ACHN (cell line): ENCODE results near the gene RNF166.
A peak's percentile ranks its signal among the peaks of the same experiment; 100 is the strongest.

Experiments used
- DNase-seq: peaks from one replicate; pipeline ENCODE4 v3.0.0-alpha.2; 2015
- in situ Hi-C: cut with HindIII; loops from 2 replicates; pipeline ENCODE4 v1.10.0; 2017; ENCODE audit warnings: low sequenced_read_pairs, low pct_ligation_motif_present, low pct_unique_long_range_greater_than_20kb

The RNF166 gene

DNA sequence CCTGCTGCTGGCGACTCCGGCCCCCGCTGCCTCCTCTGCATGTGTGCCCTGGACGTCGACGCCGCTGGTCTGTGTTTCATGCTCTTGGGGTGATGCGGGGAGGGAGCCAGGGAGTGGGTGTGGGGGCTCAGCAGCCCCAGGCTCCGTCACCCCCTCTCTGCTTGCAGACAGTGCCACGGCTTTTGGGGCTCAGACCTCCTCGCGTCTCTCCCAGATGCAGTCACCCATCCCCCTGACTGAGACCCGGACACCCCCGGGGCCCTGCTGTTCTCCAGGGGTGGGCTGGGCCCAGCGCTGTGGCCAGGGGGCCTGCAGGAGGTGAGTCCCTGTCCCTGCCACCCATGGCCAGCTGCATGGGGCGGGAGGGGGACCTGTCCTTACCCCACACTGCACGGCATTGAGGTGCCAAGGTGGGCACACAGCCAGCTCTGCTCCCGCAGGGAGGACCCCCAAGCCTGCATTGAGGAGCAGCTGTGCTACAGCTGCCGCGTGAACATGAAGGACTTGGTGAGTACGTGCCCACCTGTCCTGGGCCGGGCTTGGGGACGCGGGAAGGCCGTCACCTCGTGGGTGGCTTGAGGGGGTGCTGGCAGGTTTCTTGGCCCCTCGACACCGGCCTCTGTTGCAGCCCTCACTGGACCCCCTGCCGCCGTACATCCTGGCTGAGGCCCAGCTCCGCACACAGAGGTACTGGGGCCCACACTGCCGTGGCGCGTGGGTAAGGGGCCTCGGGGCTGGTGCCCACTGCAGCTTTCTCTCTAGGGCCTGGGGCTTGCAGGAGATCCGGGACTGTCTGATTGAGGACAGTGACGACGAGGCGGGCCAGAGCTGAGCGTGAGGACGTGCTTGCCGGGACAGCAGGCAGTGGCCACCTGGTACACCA is 8.5 kb upstream of the RNF166 start:
- DNase-seq = no peak
- in situ Hi-C loops = no loop called here

DNA sequence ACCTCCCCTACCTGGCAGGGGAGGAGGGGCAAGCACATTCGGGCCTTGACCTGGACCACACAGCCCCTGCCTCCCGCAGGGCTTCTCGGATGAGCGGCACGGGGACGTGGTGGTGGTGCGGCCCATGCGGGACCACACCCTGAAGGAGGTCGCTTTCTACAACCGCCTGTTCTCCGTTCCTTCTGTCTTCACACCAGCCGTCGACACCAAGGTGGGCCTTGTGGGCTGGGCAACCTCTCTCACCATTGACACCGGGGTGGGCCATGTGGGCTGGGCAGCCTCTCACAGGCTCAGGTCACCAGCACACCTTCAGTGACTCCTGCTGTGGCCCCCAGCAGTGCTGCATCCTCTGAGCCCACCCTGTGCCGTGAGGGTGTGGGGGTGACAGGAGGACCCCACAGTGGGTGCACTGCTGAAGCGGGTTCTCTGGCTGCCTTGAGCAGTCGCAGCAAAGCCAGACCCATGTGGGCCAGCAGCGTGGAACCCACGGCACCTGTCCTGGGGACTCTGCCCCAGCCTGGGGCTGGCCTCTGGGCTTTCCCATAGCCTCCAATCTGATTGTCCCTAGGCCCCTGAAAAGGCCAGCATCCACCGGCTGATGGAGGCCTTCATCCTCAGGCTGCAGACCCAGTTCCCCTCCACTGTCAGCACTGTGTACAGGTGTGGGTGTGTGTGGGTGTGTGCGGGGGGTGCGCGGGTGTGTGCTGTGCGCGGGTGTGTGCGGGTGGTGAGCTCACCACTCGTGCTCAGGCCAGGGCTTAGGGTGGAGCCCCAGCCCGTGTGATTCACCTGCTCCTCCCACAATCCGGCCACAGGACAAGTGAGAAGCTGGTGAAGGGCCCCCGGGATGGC is 7.6 kb upstream of the RNF166 start:
- DNase-seq = no peak
- in situ Hi-C loops = no loop called here

DNA sequence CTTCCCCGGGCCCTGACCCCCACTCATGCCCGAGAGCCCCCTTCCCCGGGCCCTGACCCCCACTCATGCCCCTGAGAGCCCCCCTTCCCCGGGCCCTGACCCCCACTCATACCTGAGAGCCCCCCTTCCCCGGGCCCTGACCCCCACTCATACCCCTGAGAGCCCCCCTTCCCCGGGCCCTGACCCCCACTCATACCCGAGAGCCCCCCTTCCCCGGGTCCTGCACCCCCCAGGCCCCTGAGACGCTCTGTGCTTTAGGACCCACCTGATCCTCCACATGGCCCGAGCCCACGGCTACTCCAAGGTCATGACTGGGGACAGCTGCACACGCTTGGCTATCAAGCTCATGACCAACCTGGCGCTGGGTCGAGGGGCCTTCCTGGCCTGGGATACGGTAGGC is 6.8 kb upstream of the RNF166 start:
- no peak for DNase-seq
- in situ Hi-C loops = no loop called here

DNA sequence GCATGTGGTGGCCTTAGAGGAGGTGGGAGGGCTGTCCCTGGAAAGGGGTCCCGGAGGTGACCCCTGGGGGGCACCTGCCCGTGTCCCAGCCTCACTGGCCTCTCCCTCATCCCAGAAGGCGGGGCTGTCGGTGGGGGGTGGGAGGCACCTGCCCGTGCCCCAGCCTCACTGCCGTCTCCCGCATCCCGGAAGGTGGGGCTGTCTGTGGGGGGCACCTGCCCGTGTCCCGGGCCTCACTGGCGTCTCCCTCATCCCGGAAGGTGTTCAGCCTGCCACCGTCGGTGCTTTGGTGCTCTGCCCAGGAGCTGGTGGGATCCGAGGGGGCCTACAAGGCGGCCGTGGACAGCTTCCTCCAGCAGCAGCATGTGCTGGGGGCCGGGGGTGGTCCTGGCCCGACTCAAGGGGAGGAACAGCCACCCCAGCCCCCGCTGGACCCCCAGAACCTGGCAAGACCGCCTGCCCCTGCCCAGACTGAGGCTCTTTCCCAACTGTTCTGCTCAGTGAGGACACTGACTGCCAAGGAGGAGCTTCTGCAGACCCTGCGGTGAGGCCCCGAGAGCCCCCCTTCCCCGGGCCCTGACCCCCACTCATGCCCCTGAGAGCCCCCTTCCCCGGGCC is 6.3 kb upstream of the RNF166 start:
- in situ Hi-C loops = no loop called here
- DNase-seq = no peak

DNA sequence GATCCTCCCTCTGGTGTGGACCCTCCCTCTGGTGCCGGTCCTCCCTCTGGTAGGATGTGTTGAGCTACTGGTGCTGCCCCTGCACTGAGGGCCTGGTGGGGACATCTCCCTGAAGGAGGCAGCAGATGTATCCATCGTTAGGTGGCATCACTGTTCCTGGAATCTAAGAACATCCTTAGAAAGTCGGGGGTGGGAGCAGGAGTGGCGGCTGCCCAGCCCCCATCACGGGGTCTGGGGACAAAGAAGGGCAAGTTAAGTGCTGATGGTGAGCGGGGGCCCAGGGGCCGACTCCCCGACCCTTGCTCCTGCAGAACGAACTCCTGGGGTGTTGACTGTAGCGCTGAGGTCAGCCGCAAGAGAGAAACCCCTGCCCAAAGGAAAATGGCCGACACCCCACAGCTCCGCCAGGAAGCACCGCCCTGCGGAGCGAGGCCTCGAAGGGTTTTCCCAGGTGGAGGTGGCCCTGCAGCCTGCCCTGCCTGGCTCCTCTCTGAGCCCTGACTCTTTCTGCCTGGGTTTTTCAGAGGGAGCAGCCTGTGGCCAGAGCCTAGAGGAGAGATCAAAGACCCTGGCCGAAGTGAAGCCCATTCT is 5.6 kb upstream of the RNF166 start:
- in situ Hi-C loops = no loop called here
- DNase-seq = no peak

DNA sequence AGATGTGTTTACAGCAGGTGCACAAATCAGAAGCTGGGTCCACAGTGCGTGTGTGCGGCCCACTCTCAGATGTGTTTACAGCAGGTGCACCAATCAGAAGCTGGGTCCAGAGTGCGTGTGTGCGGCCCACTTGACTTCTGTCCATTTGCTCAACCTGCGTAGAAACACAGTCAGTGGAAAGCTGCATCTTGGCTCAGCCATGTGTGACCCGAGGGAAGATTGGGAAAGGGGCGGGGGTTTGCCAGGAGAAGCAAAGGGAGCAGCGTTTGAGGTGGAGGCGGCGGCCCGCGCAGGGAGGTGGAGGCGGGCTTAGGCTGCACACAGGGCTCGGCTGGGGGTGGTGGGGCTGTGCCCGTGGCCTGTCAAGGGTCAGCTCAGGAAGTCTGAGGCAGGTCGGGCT is 4.3 kb upstream of the RNF166 start:
- in situ Hi-C loops = no loop called here
- DNase-seq = no peak

DNA sequence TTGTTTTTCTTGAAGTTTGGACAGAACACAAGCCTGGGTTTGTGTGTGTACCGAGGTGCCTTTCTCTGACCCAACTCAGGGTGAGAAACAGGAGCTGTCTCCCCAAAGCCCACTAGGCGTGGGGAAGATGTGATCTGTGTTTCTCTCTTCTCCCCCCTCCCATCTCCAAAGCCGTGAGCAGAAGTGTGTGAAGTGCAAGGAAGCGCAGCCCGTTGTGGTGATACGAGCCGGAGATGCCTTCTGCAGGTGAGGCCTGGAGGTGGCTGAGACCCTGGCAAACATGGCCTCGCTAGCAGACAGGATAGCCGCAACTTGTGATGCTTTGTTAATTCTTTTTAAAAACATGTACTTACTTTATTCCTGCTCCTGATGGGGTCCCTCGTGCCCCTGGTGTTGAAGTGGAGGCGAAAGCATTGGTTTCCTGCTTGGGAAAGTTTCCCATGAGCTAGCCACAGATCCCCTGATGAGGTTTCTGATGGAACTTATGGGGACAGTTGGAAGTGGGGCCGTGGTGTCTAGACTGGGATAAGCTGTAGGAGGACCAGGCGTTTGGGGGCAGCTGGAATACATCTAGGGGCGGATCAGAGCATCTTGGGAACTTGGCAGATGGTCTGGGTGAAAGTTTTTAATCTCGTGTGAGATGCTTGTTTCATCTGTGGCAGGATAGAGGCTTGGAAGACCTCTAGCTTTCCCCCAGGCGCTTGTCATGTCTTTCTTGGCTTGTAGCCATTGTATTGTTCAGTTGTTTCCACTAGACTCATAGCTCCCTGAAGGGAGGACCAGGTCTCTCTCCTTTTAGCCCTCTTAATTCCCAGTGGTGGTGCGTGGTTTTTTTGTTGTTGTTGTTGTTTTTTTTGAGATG is 988 bp upstream of the RNF166 start:
- no peak for DNase-seq
- in situ Hi-C loops = no loop called here

DNA sequence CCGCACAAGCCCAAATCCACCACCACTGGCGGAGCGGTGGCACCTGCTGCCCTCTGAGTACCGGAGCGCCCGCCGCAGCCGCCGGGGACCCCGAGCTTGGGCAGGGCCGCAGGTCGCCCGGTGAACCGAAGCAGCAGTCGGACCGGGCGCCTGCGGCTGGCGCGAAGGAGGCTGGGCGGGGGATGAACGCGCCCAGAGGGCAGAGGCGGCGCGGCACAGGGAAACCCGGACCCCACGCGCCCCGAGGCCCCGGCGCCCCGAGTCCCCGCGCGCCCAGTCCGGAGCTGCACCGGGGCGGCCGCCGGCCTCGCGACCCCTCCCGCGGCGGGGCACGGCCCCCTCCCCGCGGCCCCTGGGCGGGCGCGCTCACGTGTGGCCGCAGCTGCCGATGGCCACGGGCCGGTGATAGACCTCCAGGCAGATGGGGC is 393 bp downstream of the RNF166 start:
- peak; percentile 26 for DNase-seq
- in situ Hi-C loops = no loop called here

DNA sequence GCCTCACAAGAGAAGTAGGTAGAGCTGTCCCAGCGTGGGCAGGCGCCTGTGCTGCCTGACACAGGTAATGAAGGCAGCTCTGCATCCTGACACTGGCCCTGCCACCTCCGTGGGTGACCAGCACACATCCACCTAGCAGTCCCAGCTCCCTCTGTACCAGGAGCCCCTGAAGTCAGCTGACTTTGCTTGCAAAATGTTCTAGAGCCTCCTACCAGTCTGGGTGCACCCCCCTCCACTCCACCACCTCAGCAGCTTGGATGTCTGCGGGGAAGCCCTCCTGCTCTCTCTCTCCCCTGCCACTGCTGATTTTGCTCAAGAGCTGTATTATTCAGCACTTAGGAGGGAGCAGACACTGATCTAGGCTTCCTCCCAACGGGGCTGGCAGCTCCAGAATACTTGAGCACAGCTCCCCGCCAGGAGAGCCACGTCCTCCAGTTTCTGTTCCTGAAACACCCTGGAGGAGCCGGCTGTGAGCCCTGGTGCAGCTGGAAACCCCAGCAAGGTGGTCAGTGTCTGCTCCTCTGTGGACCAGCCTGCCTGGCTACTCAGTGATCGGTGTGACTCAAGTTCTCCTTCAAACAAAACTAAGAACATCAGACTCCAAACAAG is 1.0 kb downstream of the RNF166 start:
- in situ Hi-C loops = no loop called here

DNA sequence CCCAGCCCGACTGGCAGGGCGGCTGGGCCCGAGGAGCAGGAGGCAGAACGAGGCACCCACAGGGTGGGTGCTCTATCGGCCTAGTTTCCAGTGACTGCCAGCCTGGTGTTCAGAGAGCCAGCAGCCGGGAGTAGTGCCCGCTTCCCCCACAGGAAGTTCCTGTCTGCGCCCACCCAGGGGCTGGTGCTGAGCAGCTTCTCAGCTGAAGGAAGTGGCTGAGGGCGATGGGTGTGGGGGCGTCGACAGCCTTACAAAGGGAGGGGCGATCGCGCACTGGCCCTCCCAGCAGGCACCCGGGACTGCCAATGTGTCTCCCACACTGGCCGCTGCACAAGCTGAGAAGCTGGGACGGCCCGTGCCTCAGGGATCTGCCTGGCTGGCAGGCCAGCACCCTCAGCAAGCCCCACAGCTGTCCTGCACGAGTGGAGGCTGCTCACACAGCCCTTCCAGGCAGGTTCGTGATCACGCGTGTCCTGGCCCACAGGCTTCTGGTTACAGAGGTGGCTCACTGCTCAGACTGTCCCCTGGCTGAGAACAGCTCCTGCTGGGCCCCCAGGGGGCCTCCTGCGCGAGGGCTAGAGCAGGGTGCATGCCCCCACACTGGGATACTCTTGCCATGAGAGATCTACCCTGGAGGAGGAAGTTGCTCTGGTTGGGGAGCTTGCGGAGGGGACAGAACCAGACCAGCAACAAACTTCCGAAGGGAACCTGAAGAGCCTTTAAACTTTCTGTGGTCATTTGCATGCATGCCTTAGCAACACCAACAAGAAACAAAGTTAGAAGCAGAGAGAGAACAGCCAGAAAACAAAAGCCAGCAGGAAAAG is 2.5 kb downstream of the RNF166 start:
- no peak for DNase-seq

More for the DNA sequence above, 1.0 kb downstream of the RNF166 start:
- DNase-seq = no peak

DNA sequence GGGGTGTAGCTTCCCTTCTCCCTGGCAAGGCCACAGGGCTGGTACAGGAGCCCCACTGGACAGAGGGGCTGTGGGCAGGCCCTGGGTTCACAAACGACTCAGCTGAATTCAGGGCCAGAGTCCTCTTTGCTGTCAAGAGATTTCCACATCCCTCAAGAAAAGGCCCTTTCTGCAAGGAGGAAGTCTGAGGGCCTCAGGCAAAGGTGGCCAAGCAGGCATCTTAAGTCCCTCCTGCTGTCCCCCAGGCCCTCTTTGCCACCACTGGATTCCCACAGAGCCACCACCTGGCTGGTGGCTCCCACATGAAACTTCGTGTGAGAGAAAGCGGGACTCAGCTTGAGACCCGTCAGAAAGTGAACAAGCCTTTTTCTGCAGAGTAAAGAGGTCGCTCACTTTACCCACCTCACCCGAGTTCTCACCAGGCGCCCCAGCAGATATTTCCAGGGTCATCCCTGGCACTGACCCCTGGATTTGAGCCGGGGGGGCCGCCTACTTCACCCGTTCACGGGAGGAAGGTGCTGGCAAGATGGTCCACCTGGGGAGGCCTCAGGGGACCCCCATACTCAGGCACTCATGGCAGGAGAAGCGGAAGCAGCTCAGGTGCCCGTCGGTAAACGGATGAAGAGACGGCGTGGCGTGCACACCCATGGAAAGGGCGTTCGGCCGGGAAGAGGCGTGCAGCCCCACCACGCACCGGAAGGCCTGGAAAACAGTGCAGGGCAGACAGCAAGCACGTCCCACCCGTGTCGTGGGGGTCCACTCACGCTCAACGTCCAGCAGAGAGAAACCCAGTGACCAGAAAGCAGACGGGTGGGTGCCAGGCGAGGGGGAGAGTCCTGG is 3.6 kb downstream of the RNF166 start:
- DNase-seq = no peak
- in situ Hi-C loops = no loop called here

More for the DNA sequence above, 2.5 kb downstream of the RNF166 start:
- in situ Hi-C loops = no loop called here

DNA sequence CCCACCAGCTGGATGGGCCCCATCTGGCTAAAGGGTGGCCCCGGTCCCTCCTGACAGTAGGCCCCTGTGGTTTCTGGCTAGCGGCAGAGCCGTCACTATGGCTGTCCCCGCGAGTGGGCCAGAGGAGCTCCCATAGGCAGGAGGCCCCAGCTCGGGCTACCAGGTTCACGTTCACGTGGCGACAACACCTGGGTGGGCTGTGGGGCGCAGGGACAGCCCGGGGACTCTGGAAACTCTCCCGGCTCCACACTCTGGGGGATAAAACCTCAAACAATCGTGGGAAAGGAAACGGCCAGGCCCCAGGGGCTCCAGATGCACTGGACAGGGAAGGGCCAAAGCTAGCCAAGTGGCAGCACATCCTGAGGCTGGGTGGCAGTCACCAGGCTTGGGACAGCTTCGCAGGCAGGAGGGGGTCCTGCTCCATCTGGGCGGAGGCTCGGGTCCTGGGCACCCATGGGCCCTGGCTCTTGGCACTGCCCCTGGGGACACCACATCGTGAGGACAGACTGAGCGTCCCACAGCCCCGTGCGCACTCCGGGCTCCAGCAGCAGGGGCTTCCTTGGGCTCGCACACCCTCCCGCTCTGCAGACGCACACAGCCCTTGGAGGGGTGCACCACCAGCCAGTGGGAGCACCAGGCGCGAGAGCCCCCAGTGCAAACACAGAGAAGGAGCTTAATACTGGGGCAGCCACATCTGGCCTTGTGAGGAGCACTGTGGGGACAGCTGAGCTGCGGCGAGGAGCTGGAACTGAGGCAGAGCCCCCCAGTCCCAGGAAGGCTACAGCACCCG is 4.4 kb downstream of the RNF166 start:
- no peak for DNase-seq
- in situ Hi-C loops = no loop called here

DNA sequence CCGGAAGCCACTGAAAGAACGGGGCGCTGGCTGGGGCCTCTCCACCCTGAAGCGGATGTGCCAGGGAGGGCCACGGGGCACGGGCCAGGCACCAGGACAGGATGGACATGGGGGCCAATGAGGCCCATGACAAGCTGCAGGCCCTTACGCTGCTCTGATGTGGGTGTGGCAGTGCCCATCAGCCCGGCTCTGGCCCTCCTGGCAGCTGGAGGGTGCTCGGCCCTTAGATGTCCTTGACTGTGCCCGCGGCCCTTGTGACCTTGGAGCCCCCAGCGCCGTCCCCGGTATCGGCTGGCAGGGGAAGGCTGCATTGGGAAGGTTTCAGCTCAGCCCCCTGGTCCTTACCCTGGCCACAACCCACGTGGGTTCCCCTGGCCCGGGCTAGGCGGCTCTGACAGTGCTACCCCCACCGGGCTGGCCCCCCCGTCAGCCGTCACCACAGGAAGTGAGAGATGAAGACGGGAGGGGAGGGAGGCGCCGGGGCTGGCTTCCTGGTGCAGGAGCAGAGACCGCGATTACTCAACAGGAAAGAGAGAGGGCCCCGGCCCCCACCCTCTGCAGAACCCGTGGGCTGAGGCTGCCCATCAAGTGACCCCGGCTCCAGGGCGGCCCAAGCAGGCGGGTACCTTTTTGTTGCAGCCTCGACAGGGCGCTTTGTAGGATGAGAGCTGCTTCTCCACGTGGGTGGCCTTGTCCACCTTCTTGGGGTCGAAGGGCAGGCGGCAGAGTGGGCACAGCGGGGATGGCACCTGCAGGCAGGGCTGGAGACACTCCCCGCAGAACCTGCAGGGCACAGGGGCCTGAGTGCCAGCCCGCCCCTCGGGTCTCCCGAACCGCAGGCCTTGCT is 5.3 kb downstream of the RNF166 start:
- in situ Hi-C loops = no loop called here
- no peak for DNase-seq

DNA sequence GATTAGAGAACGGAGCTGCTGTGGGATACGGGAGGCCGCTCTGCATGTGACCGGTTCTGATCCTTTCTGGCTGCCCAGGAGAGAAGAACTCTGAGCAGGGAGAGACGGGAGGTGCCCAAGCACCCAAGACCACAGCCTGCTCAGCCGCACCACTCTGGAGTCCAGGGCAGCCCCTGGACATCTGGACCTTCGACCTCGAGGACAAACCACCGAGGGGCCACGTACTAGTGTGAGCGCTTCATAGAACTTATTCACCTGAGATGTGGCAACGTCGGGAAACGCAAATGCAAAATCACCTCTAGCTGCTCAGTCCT is 5.9 kb downstream of the RNF166 start:
- in situ Hi-C loops = no loop called here
- DNase-seq = no peak

DNA sequence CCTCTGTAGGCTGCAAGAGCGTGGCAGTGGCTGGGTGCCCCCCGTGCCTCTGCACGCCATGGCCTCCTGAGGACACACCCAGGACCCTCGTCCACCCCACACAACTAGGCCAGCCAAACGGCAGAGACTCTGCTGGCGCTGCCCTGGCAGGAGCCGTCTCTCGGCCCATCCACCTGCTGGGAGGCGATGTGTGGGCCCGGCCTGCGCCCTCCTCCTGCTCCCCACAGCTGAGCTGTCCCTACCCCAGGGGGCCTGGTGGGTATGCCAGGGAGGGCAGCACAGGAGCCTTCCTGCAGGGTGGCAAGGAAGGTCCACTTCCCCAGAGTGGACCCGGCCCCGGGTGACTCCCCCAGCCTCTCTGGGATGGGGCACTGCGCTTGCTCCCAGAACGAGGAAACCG is 7.0 kb downstream of the RNF166 start:
- in situ Hi-C loops = no loop called here
- DNase-seq = no peak
